ENCODE data around the gene SUGCT.
A peak's percentile ranks its signal among the peaks of the same experiment; 100 is the strongest.

- TF ChIP-seq CTCF (IDR thresholded peaks at IDR 0.05; ENCODE audit: low read length) (peak; percentile 35), EZH2phosphoT487 (IDR thresholded peaks at IDR 0.05; ENCODE audit: low read length) (no peak), EZH2 (optimal IDR thresholded peaks at IDR 0.05; ENCODE audit: low read depth, low read length) (no peak)
Observed at GRCh38 chr7:40199076-40199802, 64.4 kb downstream of the SUGCT start.
